ENCODE measurements around the gene MBOAT7.

GRCh38 chr19:54169149-54169740 is 20.1 kb downstream of the MBOAT7 start:
- no peak for TF ChIP-seq POLR2A (IDR thresholded peaks at IDR 0.05)
- TF ChIP-seq, protein P1, sequence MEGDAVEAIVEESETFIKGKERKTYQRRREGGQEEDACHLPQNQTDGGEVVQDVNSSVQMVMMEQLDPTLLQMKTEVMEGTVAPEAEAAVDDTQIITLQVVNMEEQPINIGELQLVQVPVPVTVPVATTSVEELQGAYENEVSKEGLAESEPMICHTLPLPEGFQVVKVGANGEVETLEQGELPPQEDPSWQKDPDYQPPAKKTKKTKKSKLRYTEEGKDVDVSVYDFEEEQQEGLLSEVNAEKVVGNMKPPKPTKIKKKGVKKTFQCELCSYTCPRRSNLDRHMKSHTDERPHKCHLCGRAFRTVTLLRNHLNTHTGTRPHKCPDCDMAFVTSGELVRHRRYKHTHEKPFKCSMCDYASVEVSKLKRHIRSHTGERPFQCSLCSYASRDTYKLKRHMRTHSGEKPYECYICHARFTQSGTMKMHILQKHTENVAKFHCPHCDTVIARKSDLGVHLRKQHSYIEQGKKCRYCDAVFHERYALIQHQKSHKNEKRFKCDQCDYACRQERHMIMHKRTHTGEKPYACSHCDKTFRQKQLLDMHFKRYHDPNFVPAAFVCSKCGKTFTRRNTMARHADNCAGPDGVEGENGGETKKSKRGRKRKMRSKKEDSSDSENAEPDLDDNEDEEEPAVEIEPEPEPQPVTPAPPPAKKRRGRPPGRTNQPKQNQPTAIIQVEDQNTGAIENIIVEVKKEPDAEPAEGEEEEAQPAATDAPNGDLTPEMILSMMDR (IDR thresholded peaks at IDR 0.05): no peak
